HG03135 (cell line): Measurements from ENCODE around the gene CLEC12A.
"Not testable (repeated sequence)": the region's sequence is repeated elsewhere in the genome, so short reads cannot be mapped to it uniquely, and the experiment has no call there.

Experiments used
- ATAC-seq: cut with Tn5 transposase; IDR thresholded peaks from one replicate; pipeline ENCODE4 v1.9.1; 2021; ENCODE audit warnings: mild to moderate bottlenecking, moderate library complexity; ENCODE audit not compliant: unreplicated experiment

CLEC12A gene

GRCh38 chr12:9971181-9971580 is at the start of gene CLEC12A:
TSS of gene CLEC12A (plus strand) at chr12:9971409. CDS start at chr12:9971597, 188 bp downstream.
- no peak for ATAC-seq

DNA sequence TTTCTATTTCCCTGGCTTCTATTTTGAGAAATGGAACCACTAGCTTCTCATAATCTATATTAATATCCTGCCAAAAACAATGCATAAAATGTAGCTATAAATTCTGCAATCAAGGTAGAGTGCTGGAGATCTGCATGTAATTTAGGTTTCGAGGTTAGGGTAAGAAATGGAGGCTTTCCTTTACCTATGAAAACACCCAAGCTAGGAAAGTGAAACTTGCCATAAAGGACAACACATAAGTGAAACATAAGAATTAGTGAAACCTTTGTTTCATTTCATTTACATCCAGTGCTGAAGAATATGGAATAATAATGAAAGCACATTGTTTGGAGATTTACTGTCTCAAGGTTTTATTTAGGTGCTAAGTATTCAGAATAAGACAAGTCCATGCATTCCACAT is 48.8 kb upstream of the CLEC12A start:
- no peak for ATAC-seq

DNA sequence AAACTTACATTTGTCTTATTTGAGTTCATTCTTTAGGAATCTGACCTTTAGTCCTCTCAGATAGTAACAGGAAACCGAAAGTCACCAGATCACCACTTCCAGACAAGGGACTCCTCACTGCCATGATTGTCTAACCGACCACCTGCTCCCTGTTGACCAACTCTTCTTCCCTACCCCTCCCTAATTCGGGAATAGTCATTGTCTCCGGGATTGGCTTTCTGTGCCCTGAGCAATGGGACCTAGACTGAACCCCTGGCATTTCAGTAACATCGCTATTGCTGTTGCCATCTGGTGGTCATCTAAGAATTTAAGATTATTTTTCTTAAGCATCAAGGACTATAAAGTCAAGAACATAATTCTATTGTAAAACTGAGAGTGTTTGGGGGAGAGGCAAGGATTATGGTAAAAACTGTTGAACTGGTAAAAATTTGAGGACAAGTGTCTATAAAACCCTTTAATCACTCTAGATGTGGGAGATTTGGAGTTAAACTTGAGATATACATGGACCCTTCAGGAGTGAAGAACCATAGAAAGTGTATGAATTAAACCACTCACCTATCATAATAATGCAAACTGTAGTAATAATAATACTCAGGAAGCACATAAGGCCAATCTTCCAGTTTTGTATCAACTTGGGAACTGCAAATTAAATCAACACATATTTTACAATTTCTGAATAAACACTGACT is 45.4 kb upstream of the CLEC12A start:
- ATAC-seq: no peak

GRCh38 chr12:9926876-9927275 is 44.3 kb upstream of the CLEC12A start:
- no peak for ATAC-seq

- ATAC-seq: no peak
Observed at GRCh38 chr12:9928607-9929006, 42.6 kb upstream of the CLEC12A start.

DNA sequence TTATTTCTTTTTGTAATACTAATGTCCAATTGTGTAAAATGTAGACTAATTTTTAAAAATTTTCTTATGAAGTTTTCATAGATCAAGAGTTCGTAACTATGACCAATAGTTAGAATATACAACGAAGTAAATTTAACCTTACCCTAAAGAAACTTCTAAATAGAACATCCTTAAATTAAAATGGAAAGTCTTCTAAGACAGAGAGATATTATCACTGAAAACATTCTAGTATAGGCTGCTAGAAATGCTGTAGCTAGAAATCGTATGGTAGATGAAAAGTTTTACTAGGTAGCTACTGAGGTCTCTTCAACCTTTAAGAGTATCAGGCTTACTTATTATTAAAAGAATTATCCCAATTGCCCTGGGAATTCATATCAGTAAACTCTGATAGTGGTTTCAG is 40.0 kb upstream of the CLEC12A start:
- no peak for ATAC-seq

DNA sequence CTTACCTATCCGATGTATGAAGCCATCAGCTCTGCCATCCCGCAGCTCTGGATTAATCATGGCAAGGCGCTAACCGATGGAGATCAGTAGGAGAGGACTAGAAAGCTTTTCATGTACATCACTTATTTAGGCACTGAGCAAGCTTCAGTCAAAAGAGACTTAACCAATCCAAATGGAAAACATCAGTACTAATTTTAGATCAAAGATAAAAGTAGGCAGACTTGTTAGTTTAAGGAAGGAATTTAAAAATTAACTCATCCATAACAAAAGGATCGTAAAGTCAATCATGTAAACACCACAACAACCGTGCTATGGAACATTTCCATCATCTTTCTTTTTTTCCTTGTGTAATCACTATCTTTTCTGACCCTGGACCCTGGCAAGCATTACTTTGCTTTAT is 38.9 kb upstream of the CLEC12A start, which contains the start of gene CLEC2A:
Gene CLEC2A (minus strand): TSS at position 101 of the 400 bp plus-strand sequence. CDS start 41 bp downstream, at position 60.
- ATAC-seq: no peak

DNA sequence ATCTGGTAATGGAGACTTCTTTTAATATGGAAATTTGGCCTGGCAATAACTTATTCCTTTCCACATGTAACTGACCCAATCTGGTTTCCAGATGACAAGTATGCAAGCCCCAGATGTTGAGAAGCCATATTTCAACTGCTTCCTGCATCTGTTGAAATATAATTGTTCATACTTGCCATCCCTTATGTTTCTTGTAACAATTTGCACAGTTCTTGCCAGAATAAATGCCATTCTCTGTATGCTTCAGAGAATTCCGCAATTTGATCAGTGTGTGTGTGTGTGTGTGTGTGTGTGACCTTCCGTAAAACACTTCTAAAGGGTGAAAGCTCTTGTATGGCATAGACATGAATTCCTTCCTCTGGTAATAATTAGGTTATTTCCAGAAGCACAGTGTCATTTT is 37.3 kb upstream of the CLEC12A start:
- ATAC-seq: no peak

GRCh38 chr12:9935026-9935425 is 36.2 kb upstream of the CLEC12A start:
- ATAC-seq: no peak

- no peak for ATAC-seq
Observed at GRCh38 chr12:9936591-9936990, 34.6 kb upstream of the CLEC12A start.

DNA sequence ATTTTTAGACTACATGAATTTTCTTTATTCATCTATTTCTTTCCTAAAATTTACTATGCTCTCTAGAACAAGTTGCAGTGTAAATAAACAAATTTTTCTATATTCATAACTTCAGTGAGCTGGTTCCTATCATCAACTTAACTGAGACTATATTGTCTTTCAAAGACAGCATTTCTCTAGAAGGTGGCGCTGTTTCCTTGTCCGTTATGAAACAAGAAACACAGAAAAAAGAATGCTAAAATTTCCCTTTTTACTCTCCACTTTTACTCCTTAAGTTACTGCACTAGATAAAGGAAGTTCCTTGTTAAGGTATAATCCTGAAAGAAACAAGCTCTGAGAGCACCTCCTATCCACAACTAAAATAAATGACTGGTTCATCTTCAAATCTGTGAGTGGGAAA is 30.8 kb upstream of the CLEC12A start:
- ATAC-seq: no peak

GRCh38 chr12:9941838-9942237 is 29.4 kb upstream of the CLEC12A start:
- ATAC-seq: no peak

DNA sequence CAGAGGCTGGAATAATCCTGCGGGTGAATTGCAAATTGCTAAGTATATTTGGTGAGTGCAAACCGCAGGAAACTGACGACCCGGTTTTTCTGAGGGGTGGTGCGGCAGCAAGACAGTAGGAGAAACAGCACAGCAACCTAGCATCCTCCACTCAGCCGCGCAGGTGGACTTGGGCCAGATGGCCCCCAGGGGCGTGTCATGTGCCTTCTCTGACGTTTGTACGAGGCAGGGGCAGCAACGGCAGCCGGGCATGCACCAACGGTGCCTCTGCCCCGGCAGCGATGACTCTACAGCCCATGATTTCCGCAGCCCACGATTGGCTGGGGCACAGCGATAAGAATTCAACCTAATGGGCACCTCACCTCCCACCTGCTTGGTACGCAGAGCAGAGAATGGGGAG is 28.0 kb upstream of the CLEC12A start:
- ATAC-seq: no peak

GRCh38 chr12:9944391-9944790 is 26.8 kb upstream of the CLEC12A start:
- no peak for ATAC-seq

DNA sequence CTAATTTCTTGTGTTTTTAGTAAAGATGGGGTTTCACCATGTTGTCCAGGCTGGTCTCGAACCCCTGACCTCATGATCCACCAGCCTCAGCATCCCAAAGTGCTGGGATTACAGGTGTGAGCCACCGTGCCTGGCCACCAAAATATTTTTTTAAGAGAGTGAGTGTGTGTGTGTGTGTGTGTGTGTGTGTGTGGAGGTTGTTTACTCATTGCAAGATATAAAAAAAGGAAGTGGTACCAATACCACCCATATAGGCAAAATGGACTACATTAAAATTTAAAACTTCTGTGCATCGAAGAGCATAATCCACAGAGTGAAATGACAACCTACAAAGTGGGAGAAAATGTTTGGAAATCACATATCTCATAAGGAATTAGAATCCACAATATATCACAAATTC is 23.5 kb upstream of the CLEC12A start:
- ATAC-seq: no peak

- ATAC-seq: peak; percentile 88
Observed at GRCh38 chr12:9948606-9949296, 22.5 kb upstream of the CLEC12A start.

- no peak for ATAC-seq
Observed at GRCh38 chr12:9951026-9951675, 20.1 kb upstream of the CLEC12A start.

GRCh38 chr12:9952954-9953729 is 18.1 kb upstream of the CLEC12A start:
- ATAC-seq: not testable (repeated sequence)

DNA sequence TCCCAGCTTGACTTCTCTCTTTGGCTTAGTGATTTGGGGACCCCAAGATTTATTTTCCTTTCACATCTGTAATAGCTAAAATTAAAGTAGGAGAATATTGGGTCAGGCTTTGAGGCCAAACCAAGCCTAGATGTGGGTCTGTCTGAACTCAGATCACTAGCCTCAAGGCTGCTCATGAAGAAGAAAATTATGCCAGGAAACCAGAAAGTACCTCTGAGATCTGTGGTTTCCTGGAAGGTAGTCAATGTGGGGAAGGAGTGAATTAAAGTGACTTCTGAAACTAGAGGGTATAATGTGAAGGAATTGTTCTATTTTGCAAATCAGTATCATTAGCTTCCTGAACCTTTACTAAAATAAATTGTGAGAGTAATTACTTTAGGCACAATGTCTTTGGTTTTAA is 13.4 kb upstream of the CLEC12A start:
- no peak for ATAC-seq

DNA sequence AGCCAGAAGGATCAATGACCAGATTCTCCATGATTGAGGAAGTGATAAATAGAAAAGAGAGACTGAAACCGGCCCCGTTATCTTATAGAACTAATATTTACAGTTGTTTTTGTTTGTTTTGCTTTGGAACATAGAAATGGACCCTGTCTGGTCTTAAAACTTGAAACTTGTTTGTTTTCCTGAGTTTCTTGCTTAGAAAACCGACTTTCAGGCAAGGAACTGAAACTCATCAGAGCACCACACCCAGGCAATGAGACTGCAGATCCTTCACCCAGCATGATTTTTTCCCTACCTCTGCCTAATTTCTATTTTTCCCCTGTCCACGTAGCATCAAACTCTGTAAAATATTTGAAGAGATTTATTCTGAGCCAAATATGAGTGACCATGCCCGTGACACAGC is 10.6 kb upstream of the CLEC12A start:
- peak; percentile 15 for ATAC-seq

DNA sequence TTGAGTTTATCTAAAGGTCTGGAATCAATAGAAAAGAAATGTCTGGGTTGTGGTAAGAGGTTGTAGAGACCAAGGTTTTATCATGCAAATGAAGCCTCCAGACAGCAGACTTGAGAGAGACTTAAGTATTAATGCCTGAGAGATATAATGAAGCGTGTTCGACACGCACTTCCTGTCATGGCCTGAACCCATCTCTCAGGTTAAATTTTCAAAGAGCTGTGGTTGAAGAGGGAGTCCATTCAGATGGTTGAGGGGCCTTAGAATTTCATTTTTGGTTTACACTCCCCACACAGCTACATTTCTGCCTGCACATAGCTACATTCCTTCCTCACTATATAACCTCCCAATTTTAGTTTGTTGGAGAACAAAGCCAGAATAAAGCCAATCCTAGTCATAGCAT is 10.1 kb upstream of the CLEC12A start:
- ATAC-seq: peak; percentile 90
